HG02623 (cell line): ENCODE results near the gene VRK1.

Source experiments
- ATAC-seq: cut with Tn5 transposase; IDR thresholded peaks from one replicate; pipeline ENCODE4 v1.9.1; 2021; ENCODE audit warnings: moderate library complexity; ENCODE audit not compliant: unreplicated experiment

The VRK1 gene

GRCh38 chr14:96823652-96824051 is 26.5 kb downstream of the VRK1 start:
- no peak for ATAC-seq

- no peak for ATAC-seq
These were observed 27.1 kb downstream of the VRK1 start for GRCh38 chr14:96824283-96824682.

- ATAC-seq: no peak
These were observed 29.6 kb downstream of the VRK1 start for GRCh38 chr14:96826818-96827217.

- ATAC-seq: no peak
These were observed 30.1 kb downstream of the VRK1 start for GRCh38 chr14:96827290-96827689.

DNA sequence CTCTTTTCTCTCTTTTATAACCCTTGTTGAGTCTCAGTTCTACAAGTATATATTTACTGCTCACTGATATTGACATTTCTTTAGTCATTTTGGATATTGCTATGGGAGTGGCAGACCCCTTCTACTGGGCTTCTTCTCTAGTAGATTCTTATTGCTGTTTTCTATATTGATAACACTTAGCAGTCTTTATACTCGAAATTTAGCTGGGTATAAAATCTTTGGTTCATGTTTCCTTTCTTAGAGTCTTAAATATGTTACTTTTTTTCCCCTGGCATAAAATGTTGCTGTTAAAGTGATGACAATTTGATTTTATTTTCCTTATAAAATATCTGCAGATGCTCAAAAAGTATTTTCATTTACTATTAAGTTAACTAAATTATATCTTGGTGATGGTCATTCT is 32.6 kb downstream of the VRK1 start:
- no peak for ATAC-seq

DNA sequence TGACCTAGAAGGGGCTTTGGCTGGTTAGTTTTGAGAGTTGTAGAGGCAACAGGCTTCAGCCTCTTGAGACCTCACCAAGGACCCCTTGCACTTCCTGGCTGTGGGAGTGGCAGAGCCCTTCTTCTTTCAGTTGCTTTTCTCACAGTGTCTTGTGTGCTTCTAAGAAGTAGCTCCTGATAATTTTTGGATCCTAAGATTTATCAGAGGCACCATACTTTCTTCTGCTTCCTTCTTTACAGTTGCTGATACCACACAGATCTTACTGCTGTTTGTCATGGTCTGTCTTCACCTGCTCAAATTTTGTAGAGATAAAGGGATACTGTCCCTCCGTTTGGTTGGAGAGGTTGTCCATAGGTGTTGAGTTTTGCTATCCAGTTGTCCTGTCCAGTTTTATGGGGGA is 33.8 kb downstream of the VRK1 start:
- no peak for ATAC-seq

- ATAC-seq: no peak
These were observed 35.2 kb downstream of the VRK1 start for GRCh38 chr14:96832351-96832750.

DNA sequence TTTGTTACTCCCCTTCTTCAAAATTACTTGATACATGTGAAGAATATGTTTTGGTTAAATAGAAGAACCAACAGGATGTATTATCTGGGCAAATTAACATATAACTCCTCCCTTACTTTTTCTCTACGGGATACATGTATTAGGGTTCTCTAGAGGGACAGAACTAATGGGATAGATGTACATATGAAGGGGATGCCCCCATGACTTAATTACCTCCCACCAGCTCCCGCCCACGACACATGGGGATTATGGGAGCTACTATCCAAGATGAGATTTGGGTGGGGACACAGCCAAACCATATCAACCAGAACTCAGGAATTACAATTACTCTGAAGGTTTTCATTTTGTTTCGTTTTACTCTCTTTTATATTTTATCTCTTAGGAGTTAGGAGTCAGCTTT is 41.3 kb downstream of the VRK1 start:
- no peak for ATAC-seq

DNA sequence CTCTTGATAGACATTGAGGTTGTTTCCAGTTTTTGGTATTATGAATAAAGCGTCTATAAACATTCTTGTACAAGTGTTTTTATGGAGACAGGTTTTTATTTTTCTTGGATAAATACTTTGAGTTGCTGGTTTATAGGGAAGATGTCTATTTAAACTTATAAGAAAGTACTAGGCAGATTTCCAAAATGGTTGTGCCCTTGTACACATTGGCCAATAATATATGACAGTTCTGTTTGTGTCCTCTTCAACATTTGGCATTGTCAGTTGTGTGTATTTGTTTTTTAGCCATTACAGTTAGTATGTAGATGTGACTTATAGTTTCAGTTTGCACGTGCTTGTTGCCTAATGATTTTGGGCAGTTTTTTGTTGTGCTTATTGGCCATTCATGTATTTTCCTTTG is 42.1 kb downstream of the VRK1 start:
- no peak for ATAC-seq

- no peak for ATAC-seq
These were observed 46.0 kb downstream of the VRK1 start for GRCh38 chr14:96843137-96843536.

DNA sequence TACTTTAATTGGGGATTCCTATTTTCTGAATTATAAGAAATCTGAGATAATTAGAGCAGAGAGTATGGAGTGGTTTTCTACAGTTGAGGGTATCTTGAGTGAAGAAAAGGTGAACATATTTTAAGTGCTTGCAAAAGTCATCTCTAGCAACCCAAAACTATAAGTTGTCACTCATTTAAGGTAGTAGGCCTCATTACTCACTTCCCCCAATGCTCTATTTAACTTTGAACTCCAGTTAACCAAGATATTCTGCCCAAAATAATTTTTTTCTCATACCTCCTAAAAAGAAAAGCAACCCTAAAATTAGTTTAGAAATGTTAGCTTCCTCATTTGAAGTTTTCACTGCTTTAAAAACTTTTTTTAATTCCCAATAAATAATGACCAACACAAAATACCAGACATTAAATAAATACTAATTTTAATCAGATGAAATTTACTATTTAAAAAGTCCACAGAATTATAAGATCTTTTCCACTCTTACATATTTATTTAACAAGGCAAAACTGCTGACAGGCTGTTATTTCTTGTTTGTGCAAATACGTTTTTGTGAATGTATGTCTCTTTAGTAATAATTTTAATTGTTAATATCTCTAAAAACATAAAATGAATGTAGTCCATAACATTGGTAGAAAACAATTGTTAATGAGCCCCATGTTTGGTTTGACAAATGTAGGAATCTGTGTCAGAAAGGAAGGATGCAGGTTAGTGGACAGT is 47.8 kb downstream of the VRK1 start:
- no peak for ATAC-seq

DNA sequence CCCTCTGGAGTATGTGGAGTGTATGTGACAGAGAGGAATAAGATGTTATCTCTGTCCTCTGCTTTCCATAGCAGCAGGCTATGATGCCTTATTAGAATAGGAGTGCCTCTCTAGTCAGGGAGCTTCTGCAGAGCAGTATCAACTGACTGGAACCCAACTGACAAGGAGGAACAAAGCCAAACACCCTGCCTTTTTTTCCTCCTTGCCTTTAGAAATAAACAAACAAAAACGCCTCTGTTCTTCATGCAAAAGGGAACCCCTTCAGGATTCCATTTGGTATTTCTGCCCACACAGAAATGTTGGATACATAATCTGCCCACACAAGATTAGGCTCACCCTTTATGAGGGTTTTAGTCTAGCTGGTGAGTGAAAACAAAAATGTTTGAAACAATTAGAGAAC is 50.3 kb downstream of the VRK1 start:
- no peak for ATAC-seq

GRCh38 chr14:96848011-96848410 is 50.8 kb downstream of the VRK1 start:
- no peak for ATAC-seq

- ATAC-seq: no peak
These were observed 52.6 kb downstream of the VRK1 start for GRCh38 chr14:96849733-96850132.

DNA sequence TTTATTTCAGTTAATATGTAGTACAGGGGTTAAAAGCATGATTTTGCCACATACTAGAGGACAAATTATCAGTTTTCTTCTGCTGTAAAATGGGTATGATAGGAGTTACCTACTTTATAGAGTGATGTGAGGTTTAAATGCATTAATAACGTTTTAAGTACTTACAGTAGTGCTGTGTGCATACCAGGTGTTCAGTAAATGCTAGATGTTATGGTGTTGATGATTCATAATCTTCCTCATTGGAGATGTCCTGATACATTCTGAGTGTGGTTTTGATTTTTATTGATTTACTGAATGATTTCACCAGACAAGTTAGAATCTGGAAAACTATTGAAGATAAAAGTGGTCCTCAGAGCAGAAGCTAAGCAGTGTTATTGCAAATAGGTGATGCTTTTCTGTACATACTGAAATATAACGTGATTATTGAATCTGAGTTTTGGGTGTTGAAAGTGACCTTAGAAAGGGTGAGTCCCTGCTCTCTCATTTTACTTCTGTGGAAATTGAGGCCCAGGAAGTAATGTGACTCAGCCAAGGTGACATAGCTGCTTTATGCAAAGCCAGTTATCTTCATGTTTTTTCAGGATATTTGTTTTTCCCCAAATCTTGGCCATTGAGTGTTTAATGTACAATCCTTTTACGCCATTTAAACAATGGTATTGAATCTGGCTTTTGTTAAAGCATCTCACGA is 54.7 kb downstream of the VRK1 start:
- no peak for ATAC-seq

GRCh38 chr14:96852823-96853422 is 55.7 kb downstream of the VRK1 start:
- ATAC-seq: peak; percentile 50

GRCh38 chr14:96858643-96859042 is 61.5 kb downstream of the VRK1 start:
- ATAC-seq: no peak

GRCh38 chr14:96861568-96862310 is 64.6 kb downstream of the VRK1 start:
- no peak for ATAC-seq

DNA sequence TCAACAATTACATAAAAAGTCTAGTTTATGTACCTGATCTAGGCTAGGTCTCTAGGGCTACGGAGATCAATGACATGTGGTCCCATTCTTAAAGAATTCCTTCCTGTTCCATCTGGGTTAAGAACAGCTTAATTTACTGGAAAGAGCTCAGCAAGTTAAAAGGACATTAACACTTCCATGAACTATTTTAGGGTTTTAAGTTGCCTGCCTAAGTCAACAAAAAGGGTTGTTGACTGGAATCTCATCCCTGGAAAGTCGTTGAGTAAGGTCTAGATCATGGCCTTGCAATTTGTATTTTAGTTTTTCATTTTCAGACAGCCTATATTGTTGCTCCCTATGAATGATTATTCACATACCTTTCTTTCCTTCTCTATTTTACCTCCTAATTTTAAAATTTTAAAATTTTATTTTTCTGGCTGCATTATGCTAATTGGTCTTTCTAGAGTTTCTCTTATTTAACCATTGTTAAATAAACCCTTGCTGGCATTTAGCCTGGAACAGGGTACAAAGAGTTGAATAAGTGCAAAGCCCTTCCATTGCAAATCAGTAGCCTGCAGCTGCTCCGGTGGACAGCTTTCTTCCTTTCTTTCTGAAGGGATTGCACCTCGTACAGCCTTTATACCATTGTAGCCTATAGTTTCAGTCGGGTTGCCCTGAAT is 66.3 kb downstream of the VRK1 start:
- no peak for ATAC-seq

GRCh38 chr14:96863986-96864330 is 66.8 kb downstream of the VRK1 start:
- ATAC-seq: no peak

GRCh38 chr14:96867634-96868033 is 70.5 kb downstream of the VRK1 start:
- no peak for ATAC-seq
